HG03066 (cell line): Measurements from ENCODE around the gene CDH11.

ENCODE experiments used
- ATAC-seq: cut with Tn5 transposase; IDR thresholded peaks from one replicate; pipeline ENCODE4 v1.9.1; 2021; ENCODE audit warnings: low read depth; ENCODE audit not compliant: unreplicated experiment

The CDH11 gene

GRCh38 chr16:64989050-64989449 lies 132.8 kb downstream of the CDH11 start:
- ATAC-seq, result no peak

GRCh38 chr16:64983963-64984362 lies 137.9 kb downstream of the CDH11 start:
- ATAC-seq, result no peak

DNA sequence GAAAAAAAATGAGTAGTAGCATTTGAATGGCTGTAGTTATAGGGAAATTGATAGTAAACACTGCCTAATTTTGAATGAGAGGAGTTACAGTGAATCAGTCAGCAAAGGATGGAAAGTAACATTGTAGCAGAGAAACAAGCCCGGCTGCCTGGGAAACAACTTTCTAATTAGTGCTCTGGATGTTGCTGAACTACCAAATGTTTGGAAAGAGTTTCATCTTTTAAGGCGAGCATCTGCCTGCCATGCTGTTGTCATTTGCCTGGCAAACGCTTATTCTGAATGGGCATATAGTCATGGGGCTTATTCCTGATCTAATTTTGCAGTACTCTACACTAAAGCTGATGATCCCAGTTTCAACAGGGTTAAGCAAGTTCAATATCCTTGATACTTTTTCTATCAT lies 138.6 kb downstream of the CDH11 start:
- ATAC-seq, result no peak

DNA sequence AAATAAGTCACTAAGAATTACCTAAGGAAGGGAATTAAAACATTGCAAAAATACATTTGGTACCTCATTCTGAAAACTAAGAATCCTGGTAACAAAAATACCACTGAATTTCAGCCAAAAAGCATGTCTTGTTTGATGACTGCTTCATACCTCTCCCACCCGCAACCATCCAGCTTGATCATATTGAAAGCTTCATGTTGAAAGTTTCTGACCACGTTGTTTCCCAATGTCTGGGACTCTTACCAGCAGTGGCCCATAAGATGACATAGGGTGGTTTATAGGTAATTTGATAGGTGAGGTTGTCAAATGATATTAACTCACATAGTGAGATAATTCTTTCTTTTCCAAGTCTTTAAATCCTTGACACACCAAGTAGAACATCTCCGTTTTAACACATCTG lies 139.3 kb downstream of the CDH11 start:
- ATAC-seq, result no peak

- no peak for ATAC-seq
Measured at GRCh38 chr16:64981568-64982281, 140.1 kb downstream of the CDH11 start.

- ATAC-seq, result no peak
Measured at GRCh38 chr16:64977206-64977920, 144.5 kb downstream of the CDH11 start.

- no peak for ATAC-seq
Measured at GRCh38 chr16:64975821-64976220, 146.0 kb downstream of the CDH11 start.

GRCh38 chr16:64974381-64974780 lies 147.5 kb downstream of the CDH11 start:
- no peak for ATAC-seq

DNA sequence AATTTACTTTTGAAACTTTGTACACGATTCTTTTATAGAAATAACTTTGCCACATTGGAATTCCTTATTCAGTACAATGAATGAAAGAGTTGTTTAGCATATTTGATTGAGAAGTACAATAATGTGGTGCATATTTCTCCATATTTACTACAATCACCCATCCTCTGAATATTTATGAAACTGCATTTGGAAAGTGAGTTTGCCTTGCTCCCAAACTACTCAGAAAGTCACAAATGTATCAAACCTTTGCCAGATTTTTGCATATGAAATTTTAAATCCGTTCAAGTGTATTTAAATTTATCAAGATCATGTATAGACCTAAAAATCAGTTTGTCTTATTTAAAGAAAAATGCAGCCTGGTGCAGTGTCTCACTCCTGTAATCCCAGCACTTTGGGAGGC lies 148.7 kb downstream of the CDH11 start:
- ATAC-seq, result no peak

GRCh38 chr16:64971171-64971570 lies 150.7 kb downstream of the CDH11 start:
- ATAC-seq, result no peak

DNA sequence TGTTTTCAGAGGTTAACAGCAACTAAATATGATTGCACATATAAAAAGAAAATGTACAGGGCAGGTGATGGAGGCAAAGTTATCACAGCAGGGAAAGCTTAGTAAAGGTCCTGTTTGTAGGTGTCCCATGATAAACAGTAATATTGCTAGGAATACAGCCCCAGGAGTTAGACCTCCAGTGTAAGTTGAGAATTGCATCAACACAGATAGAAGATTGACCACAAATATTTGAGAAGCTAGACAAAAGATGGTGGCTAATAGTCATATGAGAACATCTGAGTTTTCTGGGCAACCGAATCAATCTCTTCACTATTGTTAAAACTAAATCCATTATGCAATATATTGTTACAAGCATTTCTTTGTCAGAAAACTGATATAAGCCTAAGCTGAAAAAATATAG lies 152.6 kb downstream of the CDH11 start:
- ATAC-seq, result no peak

GRCh38 chr16:64968539-64968938 lies 153.3 kb downstream of the CDH11 start:
- ATAC-seq, result no peak

DNA sequence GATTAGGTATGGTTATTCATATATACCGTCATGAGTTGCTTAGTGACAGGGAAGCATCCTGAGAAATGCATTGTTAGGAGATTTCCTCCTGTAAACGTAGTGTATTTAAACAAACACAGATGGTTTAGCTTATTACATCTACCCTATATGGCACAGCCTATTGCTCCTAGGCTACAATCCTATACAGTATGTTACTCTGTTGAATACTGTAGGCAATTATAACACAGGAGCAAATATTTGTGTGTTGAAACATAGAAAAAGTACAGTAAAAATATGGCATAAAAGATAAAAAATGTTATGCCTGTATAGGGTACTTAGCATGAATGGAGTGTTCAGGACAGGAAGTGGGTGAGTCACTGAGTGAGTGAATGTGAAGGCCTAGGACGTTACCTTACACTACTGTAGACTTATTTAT lies 157.7 kb downstream of the CDH11 start:
- ATAC-seq, result no peak

DNA sequence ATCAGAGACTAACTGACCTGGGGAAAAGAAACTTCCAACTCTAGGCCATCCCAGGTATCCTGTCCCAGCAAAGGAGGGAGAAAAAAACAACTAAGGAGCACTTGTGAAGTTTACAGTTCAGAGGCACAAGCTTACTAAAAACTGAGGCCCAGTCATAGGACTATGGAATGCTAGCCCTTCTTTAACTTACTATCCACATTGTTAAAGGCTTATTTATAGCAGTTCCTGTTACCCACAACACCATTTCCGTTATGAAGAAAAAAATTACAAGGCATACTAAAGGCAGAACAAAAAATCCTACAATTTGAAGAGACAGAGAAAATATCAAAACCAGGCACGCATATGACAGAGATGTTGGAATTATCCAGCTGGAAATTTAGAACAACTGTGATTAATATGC lies 159.1 kb downstream of the CDH11 start:
- no peak for ATAC-seq

DNA sequence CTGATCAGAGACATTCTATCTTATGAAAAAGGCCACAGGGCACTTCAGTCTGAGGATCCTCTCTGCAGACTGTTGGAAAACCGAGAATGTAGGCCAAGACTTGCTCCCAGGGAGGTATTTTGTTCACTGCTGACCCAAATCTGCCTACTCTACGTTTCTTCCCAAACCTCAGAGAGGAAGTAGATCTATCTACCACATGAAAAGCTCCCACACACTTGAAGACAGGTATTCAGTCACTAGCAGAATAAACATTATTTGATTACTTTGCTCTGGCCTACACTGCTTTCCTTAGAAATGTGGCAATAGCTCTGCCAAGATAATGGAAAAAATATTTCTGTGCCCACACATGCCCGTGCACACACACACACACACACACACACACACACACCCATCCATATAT lies 164.6 kb downstream of the CDH11 start:
- ATAC-seq, result no peak

DNA sequence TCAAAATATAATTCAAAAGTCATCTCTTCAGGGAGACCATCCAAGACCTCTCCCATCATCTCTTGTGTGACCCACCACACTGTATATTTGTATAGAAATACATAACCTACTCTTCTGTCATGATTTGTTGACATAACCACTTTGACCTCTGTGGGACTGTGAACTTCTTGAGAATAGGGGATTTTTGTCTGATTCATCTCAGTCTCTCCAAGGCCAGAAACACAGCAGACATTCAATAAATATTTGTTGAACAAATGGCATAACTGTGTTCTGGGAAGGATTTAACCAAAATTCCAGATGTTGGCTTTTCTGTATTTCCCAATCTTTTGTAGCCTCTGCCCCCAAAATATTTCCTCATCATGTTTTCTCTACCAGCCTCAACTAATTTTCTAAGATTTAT lies 169.7 kb downstream of the CDH11 start:
- no peak for ATAC-seq

GRCh38 chr16:64951193-64951592 lies 170.7 kb downstream of the CDH11 start:
- no peak for ATAC-seq

DNA sequence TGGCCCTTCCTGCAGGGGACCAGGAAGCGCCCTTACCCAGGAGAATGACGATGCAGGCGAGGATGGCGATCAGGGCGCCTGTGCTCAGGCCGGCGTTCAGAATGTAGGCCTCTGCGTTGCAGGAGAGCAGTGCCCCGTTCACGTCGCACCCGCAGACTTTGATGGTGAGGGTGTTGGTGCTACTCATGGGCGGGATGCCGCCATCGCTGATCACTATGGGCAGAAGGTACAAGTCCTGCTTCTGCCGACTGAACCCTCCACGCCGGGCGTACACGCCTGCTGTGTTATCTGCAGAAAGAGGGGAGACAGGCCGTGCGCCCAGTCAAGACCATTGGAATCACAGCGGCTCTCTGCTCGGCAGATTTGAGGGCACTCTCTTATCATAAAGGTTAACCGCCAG lies 171.1 kb downstream of the CDH11 start:
- no peak for ATAC-seq

DNA sequence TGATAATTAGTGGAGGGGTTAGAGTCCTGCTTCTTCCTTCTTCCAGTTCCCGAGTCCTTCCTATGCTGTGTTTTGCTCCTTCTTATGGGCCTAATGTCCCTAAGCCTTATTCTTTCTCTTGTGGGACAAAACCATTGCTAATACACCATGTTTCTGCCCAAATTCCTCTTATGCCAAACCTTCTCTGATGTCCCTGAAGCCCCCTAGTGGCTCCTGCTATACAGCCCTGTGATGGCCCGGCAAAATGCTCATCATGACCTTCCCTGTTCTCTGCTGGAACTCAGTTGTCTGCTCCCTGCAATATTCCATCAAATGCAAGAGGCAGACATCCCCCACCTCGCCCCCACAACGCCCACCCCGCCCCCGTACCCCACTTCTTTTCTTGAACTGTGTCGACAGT lies 171.6 kb downstream of the CDH11 start:
- no peak for ATAC-seq

- no peak for ATAC-seq
Measured at GRCh38 chr16:64948056-64948455, 173.8 kb downstream of the CDH11 start.

GRCh38 chr16:64947651-64948050 lies 174.2 kb downstream of the CDH11 start:
- no peak for ATAC-seq

- ATAC-seq, result no peak
Measured at GRCh38 chr16:64933885-64934284, 188.0 kb downstream of the CDH11 start.
